HG03159 (cell line): ENCODE measurements around the gene SMAP2.
"Not testable (repeated sequence)": the region's sequence is repeated elsewhere in the genome, so short reads cannot be mapped to it uniquely, and the experiment has no call there.

Source experiments
- ATAC-seq: cut with Tn5 transposase; IDR thresholded peaks from one replicate; pipeline ENCODE4 v1.9.1; 2021; ENCODE audit warnings: mild to moderate bottlenecking, moderate library complexity; ENCODE audit not compliant: unreplicated experiment

SMAP2 gene

GRCh38 chr1:40373323-40374283, at the start of gene SMAP2:
Gene SMAP2 (plus strand): TSS chr1:40373727. CDS start chr1:40374121, 394 bp downstream.
- ATAC-seq = peak; percentile 84

DNA sequence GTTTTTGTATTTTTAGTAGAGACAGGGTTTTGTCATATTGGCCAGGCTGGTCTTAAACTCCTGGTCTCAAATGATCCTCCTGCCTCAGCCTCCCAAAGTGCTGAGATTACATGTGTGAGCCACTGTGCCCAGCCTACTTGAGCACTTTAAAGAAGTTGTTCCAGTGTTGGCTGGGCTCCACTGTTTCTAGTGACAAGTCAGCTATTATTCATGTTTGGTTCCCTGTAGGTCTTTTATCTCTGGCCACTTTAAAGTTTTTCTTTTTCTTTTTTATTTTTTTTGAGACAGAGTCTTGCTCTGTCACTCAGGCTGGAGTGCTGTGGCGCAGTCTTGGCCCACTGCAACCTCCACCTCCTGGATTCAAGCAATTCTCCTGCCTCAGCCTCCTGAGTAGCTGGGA, 42.1 kb upstream of the SMAP2 start:
- not testable (repeated sequence) for ATAC-seq

DNA sequence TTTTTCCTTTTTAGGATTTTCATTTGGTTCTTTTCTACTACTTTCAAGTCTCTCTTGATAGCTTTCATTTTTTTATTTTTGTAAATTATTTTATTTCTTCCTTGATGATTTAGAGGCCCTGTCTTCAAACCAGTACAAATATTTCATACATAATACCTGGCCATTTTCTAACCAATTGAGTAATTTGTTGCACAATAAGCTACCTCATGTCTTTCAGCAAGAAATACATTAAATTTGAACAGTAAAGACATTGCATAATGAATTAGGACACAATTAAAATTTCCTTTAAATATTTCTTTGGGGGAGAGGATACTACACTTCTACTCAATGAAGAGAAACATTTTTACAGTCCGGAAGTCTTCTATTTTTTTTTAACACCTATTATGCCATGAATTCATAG, 40.8 kb upstream of the SMAP2 start:
- ATAC-seq = no peak

- no peak for ATAC-seq
Measured at GRCh38 chr1:40337443-40337842, 36.1 kb upstream of the SMAP2 start.

GRCh38 chr1:40338745-40339419, 34.6 kb upstream of the SMAP2 start:
- peak; percentile 61 for ATAC-seq

- no peak for ATAC-seq
Measured at GRCh38 chr1:40339420-40340323, 33.9 kb upstream of the SMAP2 start.

- ATAC-seq = no peak
Measured at GRCh38 chr1:40341491-40342380, 31.8 kb upstream of the SMAP2 start.

- not testable (repeated sequence) for ATAC-seq
Measured at GRCh38 chr1:40342381-40342717, 31.2 kb upstream of the SMAP2 start.

DNA sequence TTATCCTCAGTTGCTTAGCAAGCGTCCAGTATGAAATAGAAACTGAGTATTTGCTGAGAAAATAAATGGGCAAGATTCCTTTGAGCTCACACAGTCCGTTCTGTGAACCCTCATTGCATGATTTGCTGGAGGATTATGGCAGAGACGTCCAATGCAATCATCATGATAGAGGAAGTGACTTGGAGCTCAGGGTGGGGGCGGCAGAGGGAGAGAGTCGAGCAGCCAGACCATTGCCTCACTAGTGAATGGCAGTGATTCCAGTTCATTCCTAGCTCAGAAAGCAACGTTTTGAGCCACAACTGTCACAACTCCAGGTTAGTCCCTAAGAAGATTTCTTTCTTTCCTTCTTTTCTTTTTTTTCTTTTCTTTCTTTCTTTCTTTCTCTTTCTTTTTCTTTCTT, 28.9 kb upstream of the SMAP2 start:
- no peak for ATAC-seq

DNA sequence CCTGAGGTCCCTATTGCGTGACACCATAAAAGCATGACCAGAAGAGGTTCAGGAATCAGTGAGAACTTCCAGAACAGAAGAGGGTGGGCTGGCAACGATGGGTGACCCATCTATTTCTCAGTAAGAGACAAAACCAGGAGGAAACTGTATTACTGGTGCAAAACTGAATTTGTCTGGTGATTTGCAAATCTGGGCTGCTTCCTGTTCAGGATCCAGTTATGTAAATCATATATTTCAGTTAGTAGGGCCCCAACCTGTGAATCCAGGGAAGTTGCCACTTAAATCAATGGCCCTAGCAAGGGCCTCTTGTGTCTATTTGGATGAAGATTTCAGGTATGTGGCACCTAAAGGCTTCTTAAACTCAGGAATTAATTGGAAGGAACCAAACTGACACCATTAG, 23.1 kb upstream of the SMAP2 start:
- ATAC-seq = no peak

- no peak for ATAC-seq
Measured at GRCh38 chr1:40351124-40351523, 22.4 kb upstream of the SMAP2 start.

DNA sequence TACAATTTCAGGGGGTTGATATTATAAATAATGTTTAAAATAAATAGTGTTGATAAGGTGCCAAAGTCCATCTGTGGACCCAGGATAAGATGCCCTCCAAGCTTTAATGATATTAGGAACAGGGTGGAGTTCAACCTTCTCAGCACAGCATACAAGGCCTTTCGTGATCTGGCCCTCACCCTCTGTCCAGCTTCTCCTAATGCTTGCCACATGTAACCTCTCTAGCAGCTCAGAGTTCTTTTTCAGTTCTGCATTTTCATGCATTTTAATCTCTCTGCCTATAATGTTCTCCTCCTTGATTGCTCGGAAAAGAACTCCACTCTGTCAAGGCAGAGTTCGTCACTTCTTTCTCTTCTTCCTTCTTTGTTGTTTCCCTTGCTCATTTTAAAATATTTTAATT, 21.4 kb upstream of the SMAP2 start:
- ATAC-seq = no peak

DNA sequence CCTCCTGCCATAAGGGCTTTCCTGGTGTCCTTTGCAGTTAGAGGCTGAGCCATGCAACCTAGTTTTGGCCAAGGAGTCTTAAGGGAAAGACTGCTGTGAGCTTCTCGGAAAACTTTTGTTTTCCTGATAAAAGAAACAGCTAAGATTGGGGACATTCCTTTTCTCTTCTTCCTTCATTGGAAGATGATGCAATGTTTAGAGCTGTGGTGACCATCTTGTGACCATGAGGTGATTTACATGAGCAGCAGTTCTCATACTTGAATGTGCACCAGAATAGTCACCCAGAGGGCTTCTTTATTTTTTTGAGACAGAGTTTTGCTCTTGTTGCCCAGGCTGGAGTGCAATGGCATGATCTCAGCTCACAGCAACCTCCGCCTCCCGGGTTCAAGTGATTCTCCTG, 20.4 kb upstream of the SMAP2 start:
- no peak for ATAC-seq

GRCh38 chr1:40357625-40358024, 15.9 kb upstream of the SMAP2 start:
- no peak for ATAC-seq

GRCh38 chr1:40360631-40361030, 12.9 kb upstream of the SMAP2 start:
- ATAC-seq = no peak

- no peak for ATAC-seq
Measured at GRCh38 chr1:40361201-40361600, 12.3 kb upstream of the SMAP2 start.

- ATAC-seq = no peak
Measured at GRCh38 chr1:40361637-40362036, 11.9 kb upstream of the SMAP2 start.

- no peak for ATAC-seq
Measured at GRCh38 chr1:40362199-40362598, 11.3 kb upstream of the SMAP2 start.

- ATAC-seq = no peak
Measured at GRCh38 chr1:40362699-40363098, 10.8 kb upstream of the SMAP2 start.

GRCh38 chr1:40363721-40364120, 9.8 kb upstream of the SMAP2 start:
- ATAC-seq = peak; percentile 70
